HG03565 (cell line): ENCODE results near the gene DEK.
"Not testable (repeated sequence)": the region's sequence is repeated elsewhere in the genome, so short reads cannot be mapped to it uniquely, and the experiment has no call there.

Experiments
- ATAC-seq: cut with Tn5 transposase; IDR thresholded peaks from one replicate; pipeline ENCODE4 v1.9.1; 2021; ENCODE audit warnings: mild to moderate bottlenecking, moderate library complexity; ENCODE audit not compliant: unreplicated experiment

The DEK gene

GRCh38 chr6:18264219-18264922 lies at the start of gene DEK:
Gene DEK, minus strand, starts transcription at chr6:18264530. Its CDS starts 543 bp downstream, at chr6:18263987.
- ATAC-seq: peak; percentile 28

GRCh38 chr6:18312368-18312767 lies 48.0 kb upstream of the DEK start:
- ATAC-seq: no peak

- ATAC-seq: not testable (repeated sequence)
Measured at GRCh38 chr6:18310010-18310409, 45.7 kb upstream of the DEK start.

- no peak for ATAC-seq
Measured at GRCh38 chr6:18309046-18309445, 44.7 kb upstream of the DEK start.

- no peak for ATAC-seq
Measured at GRCh38 chr6:18308070-18308735, 43.9 kb upstream of the DEK start.

GRCh38 chr6:18306977-18307376 lies 42.6 kb upstream of the DEK start:
- no peak for ATAC-seq

- no peak for ATAC-seq
Measured at GRCh38 chr6:18302561-18303439, 38.5 kb upstream of the DEK start.

GRCh38 chr6:18293076-18293904 lies 29.0 kb upstream of the DEK start:
- ATAC-seq: no peak

- no peak for ATAC-seq
Measured at GRCh38 chr6:18289283-18289682, 25.0 kb upstream of the DEK start.

GRCh38 chr6:18284261-18284660 lies 19.9 kb upstream of the DEK start:
- no peak for ATAC-seq

- ATAC-seq: no peak
Measured at GRCh38 chr6:18281564-18281963, 17.2 kb upstream of the DEK start.

- no peak for ATAC-seq
Measured at GRCh38 chr6:18280084-18280483, 15.8 kb upstream of the DEK start.

GRCh38 chr6:18279422-18279821 lies 15.1 kb upstream of the DEK start:
- ATAC-seq: no peak

- ATAC-seq: no peak
Measured at GRCh38 chr6:18277237-18278006, 13.1 kb upstream of the DEK start.

GRCh38 chr6:18276610-18277236 lies 12.4 kb upstream of the DEK start:
- ATAC-seq: no peak

- no peak for ATAC-seq
Measured at GRCh38 chr6:18270216-18270615, 5.9 kb upstream of the DEK start.

GRCh38 chr6:18269717-18270116 lies 5.4 kb upstream of the DEK start:
- no peak for ATAC-seq

GRCh38 chr6:18269253-18269652 lies 4.9 kb upstream of the DEK start:
- ATAC-seq: peak; percentile 47

- no peak for ATAC-seq
Measured at GRCh38 chr6:18268066-18268465, 3.7 kb upstream of the DEK start.

- no peak for ATAC-seq
Measured at GRCh38 chr6:18266523-18266912, 2.2 kb upstream of the DEK start.
